ENCODE data around the gene PLEKHG3.

- TF ChIP-seq POLR2AphosphoS5 (IDR thresholded peaks at IDR 0.05; ENCODE audit: low read depth, low read length): no peak
- no peak for TF ChIP-seq CTCF (IDR thresholded peaks at IDR 0.05)
- TF ChIP-seq SIN3A (IDR thresholded peaks at IDR 0.05; ENCODE audit: borderline replicate concordance, insufficient read depth, low read depth, low read length): no peak
- TF ChIP-seq REST (IDR thresholded peaks at IDR 0.05; ENCODE audit: insufficient read depth in 1 of 2, low read depth in 2 of 2, low read length in 1 of 2): no peak
Measured at GRCh38 chr14:64738281-64738804, 34.1 kb downstream of the PLEKHG3 start.
